ENCODE results near the gene COA3.

- TF ChIP-seq CTCF (IDR thresholded peaks at IDR 0.05) = no peak
- no peak for TF ChIP-seq POLR2A (IDR thresholded peaks at IDR 0.05)
These were observed 47.7 kb downstream of the COA3 start for GRCh38 chr17:42750739-42751344.

All from body of pancreas (tissue), 4 donors.